Vagina (tissue), 2 donors: ENCODE results near the gene DENND5A. TPM values are rescaled to one million over a fixed set of nuclear protein-coding genes. Genes with fewer than 3 reads are reported as not detected.

Source experiments
- DNase-seq, 2 donors: peaks; one replicate each; pipeline ENCODE4 v3.0.0-alpha.2; 2017; ENCODE audit errors: extremely low spot score in 2 of 2
- H3K27ac ChIP-seq: fragments of 200-600 bp; sonication (generic); one replicate; pipeline ENCODE4 v1.5.1; 2019
- H3K27me3 ChIP-seq: fragments of 200-600 bp; sonication (generic); one replicate; pipeline ENCODE4 v1.5.1; 2019
- H3K36me3 ChIP-seq, 2 donors: fragments of 200-600 bp; sonication (generic); one replicate each; pipeline ENCODE4 v1.5.1; 2017 to 2019
- H3K4me1 ChIP-seq: fragments of 200-600 bp; sonication (generic); one replicate; pipeline ENCODE4 v1.5.1; 2019
- H3K4me3 ChIP-seq, 2 donors: fragments of 200-600 bp; sonication (generic); 1 replicate in 1 of 2; 2 replicates in 1 of 2; pipeline ENCODE4 v1.5.1; 2016 to 2019
- H3K9me3 ChIP-seq: fragments of 200-600 bp; sonication (generic); one replicate; pipeline ENCODE4 v1.5.1; 2019
- POLR2A ChIP-seq, 2 donors: fragments of 450-650 bp; IDR thresholded peaks; one replicate each; pipeline ENCODE4 v1.6.1; 2017; ENCODE audit warnings: antibody characterized with exemption in 2 of 2, mild to moderate bottlenecking in 2 of 2, moderate library complexity in 2 of 2
- POLR2AphosphoS5 ChIP-seq, 2 donors: sonication (generic); formaldehyde crosslinking; IDR thresholded peaks; one replicate each; pipeline ENCODE4 v1.9.0; 2017; ENCODE audit warnings: antibody characterized with exemption in 2 of 2, mild to moderate bottlenecking in 2 of 2, low read depth in 1 of 2; ENCODE audit not compliant: insufficient read depth in 1 of 2
- intact Hi-C: fragments of 100-400 bp; cut with DNase I; formaldehyde crosslinking; loops from one replicate; pipeline ENCODE4 v1.15.1; 2023
- total RNA-seq: library from RNA; depleted of rRNA; stranded (reverse); fragments of >200 nt; gene quantifications from one replicate; pipeline ENCODE4 v1.2.3, GENCODE V29; 2016
- TF ChIP-seq, protein P1 (sequence below), 3 experiments: fragments of 450-650 bp in 2 of 3; fragments of 200-600 bp in 1 of 3; sonication (generic) in 1 of 3; IDR thresholded peaks; one replicate each; pipeline ENCODE4 v1.5.1; 2017 to 2019; ENCODE audit warnings: antibody characterized with exemption in 3 of 3, mild to moderate bottlenecking in 2 of 3, moderate library complexity in 2 of 3

The DENND5A gene
- total RNA-seq, 1 donor from 2014 or later, result 82.0 TPM

DNA sequence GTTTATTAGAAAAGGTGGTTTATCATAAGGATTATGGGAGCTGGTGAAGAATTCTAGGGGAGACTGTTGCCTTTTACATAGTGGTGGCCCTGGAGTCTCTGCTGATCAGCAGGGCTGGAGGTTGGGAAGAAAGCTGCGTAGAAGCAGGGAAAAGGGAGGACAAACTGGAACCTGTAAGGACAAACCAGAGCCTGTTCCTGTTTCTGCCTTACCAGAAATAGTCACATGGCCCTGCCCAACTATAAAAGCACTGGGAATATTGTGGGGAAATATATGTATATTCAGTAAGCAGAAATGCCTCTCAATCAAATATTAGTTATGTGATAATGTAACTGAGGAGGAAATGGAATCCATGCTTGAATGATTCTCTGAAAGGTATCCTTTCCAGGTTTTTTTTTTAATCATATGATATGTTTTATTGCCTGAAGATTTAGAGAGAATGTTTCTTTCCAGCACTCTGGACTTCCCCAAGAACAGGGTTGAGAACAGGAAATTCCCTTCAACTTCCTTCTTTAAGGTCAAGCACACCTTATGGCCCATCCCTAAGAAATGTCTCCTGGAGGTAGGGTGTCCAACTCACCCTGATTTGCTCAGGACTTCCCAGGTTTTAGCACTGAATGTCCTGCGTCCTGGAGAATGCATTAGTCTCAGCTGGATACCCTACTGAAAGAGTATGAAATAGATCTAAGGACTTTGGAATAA lies 139.8 kb downstream of the DENND5A start:
- Histone ChIP-seq H3K9me3 (no peaks in the 10 kb centered on the region), H3K4me3 (no peak overlapping the region), H3K36me3 (no peaks in the 10 kb centered on the region), H3K4me1 (no peaks in the 10 kb centered on the region), H3K27ac (no peak overlapping the region), H3K27me3 (no peaks in the 10 kb centered on the region)
- DNase-seq, result no peak
- intact Hi-C loops, result no loop called here
- TF ChIP-seq, protein P1, sequence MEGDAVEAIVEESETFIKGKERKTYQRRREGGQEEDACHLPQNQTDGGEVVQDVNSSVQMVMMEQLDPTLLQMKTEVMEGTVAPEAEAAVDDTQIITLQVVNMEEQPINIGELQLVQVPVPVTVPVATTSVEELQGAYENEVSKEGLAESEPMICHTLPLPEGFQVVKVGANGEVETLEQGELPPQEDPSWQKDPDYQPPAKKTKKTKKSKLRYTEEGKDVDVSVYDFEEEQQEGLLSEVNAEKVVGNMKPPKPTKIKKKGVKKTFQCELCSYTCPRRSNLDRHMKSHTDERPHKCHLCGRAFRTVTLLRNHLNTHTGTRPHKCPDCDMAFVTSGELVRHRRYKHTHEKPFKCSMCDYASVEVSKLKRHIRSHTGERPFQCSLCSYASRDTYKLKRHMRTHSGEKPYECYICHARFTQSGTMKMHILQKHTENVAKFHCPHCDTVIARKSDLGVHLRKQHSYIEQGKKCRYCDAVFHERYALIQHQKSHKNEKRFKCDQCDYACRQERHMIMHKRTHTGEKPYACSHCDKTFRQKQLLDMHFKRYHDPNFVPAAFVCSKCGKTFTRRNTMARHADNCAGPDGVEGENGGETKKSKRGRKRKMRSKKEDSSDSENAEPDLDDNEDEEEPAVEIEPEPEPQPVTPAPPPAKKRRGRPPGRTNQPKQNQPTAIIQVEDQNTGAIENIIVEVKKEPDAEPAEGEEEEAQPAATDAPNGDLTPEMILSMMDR (IDR thresholded peaks at IDR 0.05), result no peak
- TF ChIP-seq POLR2A (IDR thresholded peaks at IDR 0.05) (no peak), POLR2AphosphoS5 (IDR thresholded peaks at IDR 0.05; ENCODE audit: insufficient read depth in 1 of 2, low read depth in 1 of 2) (no peak)

DNA sequence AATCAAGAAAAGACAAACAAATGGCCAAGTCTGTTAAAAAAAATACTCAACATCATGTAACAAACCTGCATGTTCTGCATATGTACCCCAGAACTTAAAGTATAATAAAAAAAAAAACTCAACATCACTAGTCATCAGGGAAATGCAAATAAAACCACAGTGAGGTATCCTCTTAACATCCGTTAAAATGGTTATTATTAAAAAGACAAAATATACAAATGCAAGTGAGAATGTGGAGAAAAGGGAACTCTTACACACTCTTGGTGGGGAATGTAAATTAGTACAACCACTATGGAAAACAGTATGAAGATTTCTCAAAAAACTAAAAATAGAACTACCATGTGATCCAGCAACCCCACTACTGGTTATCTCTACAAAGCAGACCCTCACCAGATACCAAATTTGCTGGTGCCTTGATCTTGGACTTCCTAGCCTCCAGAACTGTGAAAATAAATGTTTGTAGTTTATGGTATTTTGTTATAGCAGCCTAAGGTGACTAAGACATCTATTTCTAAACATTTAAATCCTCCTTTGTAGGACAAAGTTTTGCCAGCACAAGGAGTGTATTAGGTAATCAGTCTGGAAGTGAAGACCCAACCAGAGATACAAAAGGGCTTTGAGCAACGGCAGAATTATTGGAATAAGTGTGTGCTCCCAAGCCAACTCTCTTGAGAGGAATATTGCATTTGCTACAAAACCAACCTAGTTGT lies 141.4 kb downstream of the DENND5A start:
- intact Hi-C loops, result no loop called here
- Histone ChIP-seq H3K27ac (no peak overlapping the region), H3K4me1 (no peaks in the 10 kb centered on the region), H3K4me3 (no peak overlapping the region), H3K36me3 (no peaks in the 10 kb centered on the region), H3K9me3 (no peaks in the 10 kb centered on the region), H3K27me3 (no peaks in the 10 kb centered on the region)
- no peak for DNase-seq
- TF ChIP-seq POLR2A (IDR thresholded peaks at IDR 0.05) (no peak), POLR2AphosphoS5 (IDR thresholded peaks at IDR 0.05; ENCODE audit: insufficient read depth in 1 of 2, low read depth in 1 of 2) (no peak)
- TF ChIP-seq, protein P1 (IDR thresholded peaks at IDR 0.05), result no peak

DNA sequence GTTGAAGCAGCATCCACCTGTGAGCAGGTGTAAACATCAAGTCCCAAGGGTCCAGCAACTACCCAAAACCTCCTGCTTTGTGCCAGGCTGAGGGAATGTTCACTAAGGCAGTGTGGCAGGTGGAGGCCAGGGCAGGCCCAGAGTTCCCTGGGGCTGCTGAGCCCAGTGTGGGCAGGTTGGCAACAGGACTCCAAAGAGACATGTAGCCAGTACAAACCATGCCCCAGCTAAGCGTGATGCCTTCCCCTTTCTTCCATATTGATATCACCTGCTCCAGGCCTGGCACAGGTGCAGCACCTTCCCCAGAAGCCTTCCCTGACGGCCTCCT lies 143.7 kb downstream of the DENND5A start:
- Histone ChIP-seq H3K27ac (no peak overlapping the region), H3K27me3 (no peaks in the 10 kb centered on the region), H3K9me3 (no peaks in the 10 kb centered on the region), H3K4me1 (no peaks in the 10 kb centered on the region), H3K4me3 (no peak overlapping the region), H3K36me3 (no peaks in the 10 kb centered on the region)
- TF ChIP-seq, protein P1 (IDR thresholded peaks at IDR 0.05), result no peak
- no peak for TF ChIP-seq POLR2A (IDR thresholded peaks at IDR 0.05)
- DNase-seq, result no peak
- intact Hi-C loops, result no loop called here

DNA sequence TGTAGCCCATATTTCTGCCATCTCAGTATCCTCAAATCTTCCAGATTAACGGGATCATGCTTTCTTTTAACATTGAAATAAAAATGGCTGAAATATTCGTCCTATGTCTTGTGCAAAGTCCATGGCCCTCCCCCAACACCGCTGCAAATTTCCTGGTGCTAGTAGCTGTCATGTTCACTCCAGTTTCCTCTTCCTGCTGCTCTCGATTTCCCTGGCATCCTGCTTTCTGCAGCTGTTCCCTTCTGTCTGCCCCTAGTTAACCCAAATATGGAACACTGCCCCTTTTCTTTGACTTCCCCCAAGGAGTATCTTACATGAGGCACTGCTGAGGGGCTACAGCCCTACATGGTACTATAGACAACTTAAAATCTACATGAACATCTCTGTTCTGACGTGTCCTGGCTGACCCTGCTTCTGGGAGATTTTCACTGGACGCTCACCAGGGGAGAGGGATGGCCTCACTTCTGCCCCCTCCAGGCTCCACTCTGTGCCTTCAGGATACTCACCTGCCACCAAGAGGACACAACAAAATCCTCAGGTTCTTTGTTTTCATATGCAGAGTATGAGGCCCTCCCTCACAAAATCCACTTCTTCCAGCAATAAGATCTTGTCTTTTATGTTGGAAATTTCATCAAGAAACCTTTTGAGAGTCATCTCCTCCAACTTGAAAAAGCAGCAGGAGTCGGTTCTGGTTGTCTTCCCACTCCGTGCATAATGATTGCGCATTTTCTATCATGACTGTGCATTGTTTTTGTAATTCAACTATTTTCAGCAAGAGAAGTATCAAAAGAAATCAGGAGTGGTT lies 144.3 kb downstream of the DENND5A start:
- intact Hi-C loops, result no loop called here

More for the DNA sequence above, 144.3 kb downstream of the DENND5A start:
- no peak for TF ChIP-seq POLR2A (IDR thresholded peaks at IDR 0.05)
- TF ChIP-seq, protein P1 (IDR thresholded peaks at IDR 0.05), result no peak
- no peak for TF ChIP-seq POLR2AphosphoS5 (IDR thresholded peaks at IDR 0.05; ENCODE audit: insufficient read depth in 1 of 2, low read depth in 1 of 2)
- H3K36me3 ChIP-seq, result no peaks in the 10 kb centered on the region
- H3K4me1 ChIP-seq, result no peaks in the 10 kb centered on the region
- no peaks in the 10 kb centered on the region for H3K9me3 ChIP-seq
- no peak overlapping the region for H3K27ac ChIP-seq
- H3K4me3 ChIP-seq, result no peak overlapping the region
- DNase-seq, result no peak
- no peaks in the 10 kb centered on the region for H3K27me3 ChIP-seq
